Left hindlimb (tissue), 1 donor: Measurements from ENCODE around the gene PROSER3.

Source experiments
- DNase-seq: peaks from one replicate; pipeline ENCODE4 v3.0.0-alpha.2; 2018

The PROSER3 gene

GRCh38 chr19:35757749-35758608, at the start of gene PROSER3:
Gene PROSER3 (plus strand): TSS chr19:35758176. CDS start chr19:35758216, 40 bp downstream.
- peak; percentile 99 for DNase-seq

GRCh38 chr19:35708391-35708790, 49.6 kb upstream of the PROSER3 start:
- no peak for DNase-seq

GRCh38 chr19:35710784-35711723, 46.9 kb upstream of the PROSER3 start:
- no peak for DNase-seq

GRCh38 chr19:35712567-35713505, 45.1 kb upstream of the PROSER3 start:
- no peak for DNase-seq

- DNase-seq, result no peak
Observed at GRCh38 chr19:35713506-35713850, 44.5 kb upstream of the PROSER3 start.

GRCh38 chr19:35713904-35714495, 44.0 kb upstream of the PROSER3 start:
- DNase-seq, result no peak

- no peak for DNase-seq
Observed at GRCh38 chr19:35714601-35715354, 43.2 kb upstream of the PROSER3 start.

- DNase-seq, result no peak
Observed at GRCh38 chr19:35715355-35715809, 42.6 kb upstream of the PROSER3 start.

- peak; percentile 68 for DNase-seq
Observed at GRCh38 chr19:35715981-35716800, 41.8 kb upstream of the PROSER3 start.

- DNase-seq, result peak; percentile 89
Observed at GRCh38 chr19:35716801-35717664, 40.9 kb upstream of the PROSER3 start.

- DNase-seq, result peak; percentile 97
Observed at GRCh38 chr19:35717665-35718344, 40.2 kb upstream of the PROSER3 start, which contains the start of gene KMT2B. Gene KMT2B (plus strand): TSS chr19:35718003. CDS start chr19:35718019, 16 bp downstream.

- DNase-seq, result peak; percentile 50
Observed at GRCh38 chr19:35718345-35719041, 39.5 kb upstream of the PROSER3 start.

- peak; percentile 31 for DNase-seq
Observed at GRCh38 chr19:35719402-35720162, 38.4 kb upstream of the PROSER3 start.

- DNase-seq, result no peak
Observed at GRCh38 chr19:35720163-35720524, 37.8 kb upstream of the PROSER3 start.

- DNase-seq, result peak; percentile 35
Observed at GRCh38 chr19:35720648-35721047, 37.3 kb upstream of the PROSER3 start.

GRCh38 chr19:35721374-35721773, 36.6 kb upstream of the PROSER3 start:
- DNase-seq, result peak; percentile 32

GRCh38 chr19:35722461-35722860, 35.5 kb upstream of the PROSER3 start:
- DNase-seq, result peak; percentile 21
